GM19395 (cell line): ENCODE results near the gene CD177.
"Not testable (repeated sequence)": the region's sequence is repeated elsewhere in the genome, so short reads cannot be mapped to it uniquely, and the experiment has no call there.

ENCODE experiments used
- ATAC-seq: cut with Tn5 transposase; IDR thresholded peaks from one replicate; pipeline ENCODE4 v1.9.1; 2021; ENCODE audit warnings: mild to moderate bottlenecking, moderate library complexity; ENCODE audit not compliant: unreplicated experiment

The CD177 gene

GRCh38 chr19:43332058-43332922 lies 21.2 kb upstream of the CD177 start:
- no peak for ATAC-seq

GRCh38 chr19:43336508-43336907 lies 17.0 kb upstream of the CD177 start:
- ATAC-seq, result not testable (repeated sequence)

GRCh38 chr19:43337737-43338136 lies 15.7 kb upstream of the CD177 start:
- no peak for ATAC-seq

- no peak for ATAC-seq
These were observed 15.0 kb upstream of the CD177 start for GRCh38 chr19:43338530-43338929.

GRCh38 chr19:43339243-43339930 lies 14.1 kb upstream of the CD177 start:
- ATAC-seq, result not testable (repeated sequence)

- not testable (repeated sequence) for ATAC-seq
These were observed 13.4 kb upstream of the CD177 start for GRCh38 chr19:43340101-43340500.

- ATAC-seq, result not testable (repeated sequence)
These were observed 12.4 kb upstream of the CD177 start for GRCh38 chr19:43341098-43341497.

GRCh38 chr19:43342104-43342503 lies 11.4 kb upstream of the CD177 start:
- not testable (repeated sequence) for ATAC-seq

GRCh38 chr19:43344347-43344925 lies 9.1 kb upstream of the CD177 start:
- not testable (repeated sequence) for ATAC-seq

GRCh38 chr19:43349813-43350212 lies 3.7 kb upstream of the CD177 start:
- ATAC-seq, result not testable (repeated sequence)

- ATAC-seq, result no peak
These were observed 1.3 kb upstream of the CD177 start for GRCh38 chr19:43351998-43352746.

GRCh38 chr19:43354305-43354627 lies 780 bp downstream of the CD177 start:
- ATAC-seq, result no peak

GRCh38 chr19:43356749-43357148 lies 3.3 kb downstream of the CD177 start:
- not testable (repeated sequence) for ATAC-seq

GRCh38 chr19:43362179-43362578 lies 8.7 kb downstream of the CD177 start:
- no peak for ATAC-seq

GRCh38 chr19:43362745-43363144 lies 9.3 kb downstream of the CD177 start:
- ATAC-seq, result no peak

GRCh38 chr19:43365677-43366076 lies 12.2 kb downstream of the CD177 start:
- ATAC-seq, result not testable (repeated sequence)

- ATAC-seq, result no peak
These were observed 14.3 kb downstream of the CD177 start for GRCh38 chr19:43367822-43368221.

GRCh38 chr19:43368897-43369296 lies 15.4 kb downstream of the CD177 start:
- ATAC-seq, result not testable (repeated sequence)

GRCh38 chr19:43371909-43372308 lies 18.4 kb downstream of the CD177 start:
- ATAC-seq, result no peak

GRCh38 chr19:43372462-43372861 lies 19.0 kb downstream of the CD177 start:
- no peak for ATAC-seq

- ATAC-seq, result not testable (repeated sequence)
These were observed 24.1 kb downstream of the CD177 start for GRCh38 chr19:43377624-43378023.
